UCSD-AML1 (cell line): ENCODE data around the gene FOXRED1.
A peak's percentile ranks its signal among the peaks of the same experiment; 100 is the strongest.
"Not testable (repeated sequence)": the region's sequence is repeated elsewhere in the genome, so short reads cannot be mapped to it uniquely, and the experiment has no call there.

Source experiments
- DNase-seq: peaks from one replicate; lab custom pipeline; 2025; ENCODE audit not compliant: unreplicated experiment; lab: John Stamatoyannopoulos, UW

FOXRED1 gene

DNA sequence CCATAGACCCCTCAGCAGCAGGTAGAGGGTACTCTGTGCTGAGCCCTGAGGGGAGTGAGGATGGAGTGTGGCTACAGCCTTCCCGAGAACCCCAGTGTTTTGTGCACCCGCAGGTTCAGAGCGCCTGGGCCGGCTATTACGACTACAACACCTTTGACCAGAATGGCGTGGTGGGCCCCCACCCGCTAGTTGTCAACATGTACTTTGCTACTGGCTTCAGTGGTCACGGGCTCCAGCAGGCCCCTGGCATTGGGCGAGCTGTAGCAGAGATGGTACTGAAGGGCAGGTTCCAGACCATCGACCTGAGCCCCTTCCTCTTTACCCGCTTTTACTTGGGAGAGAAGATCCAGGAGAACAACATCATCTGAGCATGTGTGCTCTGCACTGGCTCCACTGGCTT lies 8.4 kb downstream of the FOXRED1 start:
- DNase-seq, result no peak

DNA sequence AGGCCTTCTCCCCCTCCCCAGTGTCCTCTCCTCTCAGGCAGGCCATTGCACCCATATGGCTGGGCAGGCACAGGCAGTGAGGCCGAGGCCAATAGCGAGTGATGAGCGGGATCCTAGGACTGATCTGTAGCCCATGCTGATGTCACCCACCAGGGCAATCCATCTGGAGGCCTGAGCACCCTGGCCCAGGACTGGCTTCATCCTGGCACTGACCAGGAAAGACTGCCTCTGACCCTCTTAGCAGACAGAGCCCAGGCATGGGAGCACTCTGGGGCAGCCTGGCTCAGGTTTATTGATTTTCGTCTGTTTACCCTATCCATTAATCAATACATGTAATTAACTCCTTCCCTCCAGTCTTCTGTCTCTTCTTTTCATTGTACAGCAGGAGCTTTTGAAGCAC lies 8.8 kb downstream of the FOXRED1 start:
- no peak for DNase-seq

- DNase-seq, result no peak
These were observed 10.2 kb downstream of the FOXRED1 start for GRCh38 chr11:126279191-126279590.

GRCh38 chr11:126280595-126280994 lies 11.6 kb downstream of the FOXRED1 start:
- DNase-seq, result peak; percentile 69

DNA sequence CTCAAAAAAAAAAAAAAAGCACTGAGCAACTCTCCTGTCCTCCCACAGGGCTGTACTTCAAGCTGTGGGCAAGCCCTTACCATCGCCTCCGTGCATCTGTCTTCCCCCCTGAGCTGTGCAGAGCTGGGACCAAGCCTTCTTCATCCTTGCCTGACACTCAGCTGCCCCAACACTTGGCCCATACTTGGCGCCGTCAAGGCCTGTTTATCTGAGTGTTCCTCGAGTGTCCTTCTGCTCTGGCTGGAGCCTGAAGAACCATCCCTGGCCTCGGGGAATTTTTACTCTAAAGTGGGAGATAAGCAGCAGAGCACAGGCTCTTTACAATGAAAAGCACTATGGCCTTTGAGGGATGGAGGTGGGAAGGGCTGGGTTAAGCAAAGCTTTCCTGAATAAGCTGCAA lies 12.3 kb downstream of the FOXRED1 start:
- DNase-seq, result no peak

DNA sequence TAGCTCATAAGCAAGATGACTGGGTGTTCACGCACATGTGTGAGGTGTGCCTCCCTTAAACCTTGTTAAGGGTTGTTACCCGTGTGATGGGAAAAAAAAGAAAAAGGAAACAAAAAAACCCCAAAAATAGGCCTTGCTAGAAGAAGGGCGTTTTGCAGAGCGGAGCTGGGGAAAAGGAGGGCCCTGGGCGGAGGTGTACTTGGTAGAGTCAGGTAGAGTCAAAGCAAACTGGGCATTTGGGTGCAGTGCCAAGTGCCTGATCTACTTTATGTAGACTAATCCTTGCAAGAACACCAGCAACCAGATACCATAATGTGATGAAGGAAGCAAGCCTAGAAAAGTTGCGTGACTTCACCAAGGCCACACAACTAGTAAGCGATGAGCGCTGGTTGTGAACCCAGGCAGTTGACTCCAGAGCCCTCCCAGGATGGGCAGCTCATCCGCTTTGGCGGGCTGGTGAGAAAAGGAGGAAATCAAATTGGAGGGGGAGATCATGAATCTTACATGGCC lies 12.8 kb downstream of the FOXRED1 start:
- no peak for DNase-seq

GRCh38 chr11:126282361-126282735 lies 13.4 kb downstream of the FOXRED1 start:
- DNase-seq, result peak; percentile 47

DNA sequence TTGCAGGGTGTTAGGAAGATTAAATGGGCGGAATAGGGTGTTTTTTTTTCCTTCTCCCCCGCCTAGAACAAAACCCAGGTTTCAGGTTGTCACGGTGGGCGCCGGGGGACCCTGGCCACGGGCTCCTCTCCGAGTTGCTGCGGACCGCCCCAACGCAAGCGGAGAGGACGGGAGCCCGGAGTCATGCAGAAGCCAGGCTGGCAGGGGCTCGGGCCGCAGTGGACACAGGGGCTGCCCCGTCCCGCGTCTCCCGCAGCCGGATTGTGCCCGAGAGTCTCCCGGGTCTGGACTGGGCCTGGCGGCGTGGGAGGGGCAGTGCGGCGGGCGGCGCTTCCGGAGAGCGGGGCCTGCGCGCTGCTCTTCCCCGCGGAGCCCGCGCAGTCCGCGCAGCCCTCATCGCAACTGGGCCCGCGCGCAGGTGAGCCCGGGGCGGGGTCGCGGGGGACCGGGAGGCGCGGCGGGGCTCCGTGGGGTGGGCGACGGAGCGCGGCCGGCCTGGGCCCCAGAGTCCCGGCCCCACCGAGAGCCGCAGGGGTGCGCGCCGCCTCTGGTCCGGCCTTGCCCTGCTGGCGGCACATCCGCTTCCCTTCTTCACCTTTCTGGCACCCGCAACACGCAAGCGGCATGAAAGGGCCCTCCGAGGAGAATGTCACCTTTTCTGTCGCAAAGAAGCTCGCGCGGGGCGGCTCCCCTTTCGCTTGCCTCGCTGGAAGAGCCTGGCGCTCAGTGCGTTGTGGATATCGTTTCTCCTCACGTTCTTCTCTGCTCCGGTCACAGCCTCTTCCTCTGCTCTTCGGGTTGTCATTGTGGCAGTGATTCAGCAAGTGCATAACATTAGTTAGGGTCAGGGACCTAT lies 14.0 kb downstream of the FOXRED1 start, which contains the start of gene TIRAP:
Gene TIRAP (plus strand): TSS at position 358 of the 856 bp plus-strand sequence. CDS start 7,802 bp downstream, outside the sequence.
- DNase-seq, result peak; percentile 62

DNA sequence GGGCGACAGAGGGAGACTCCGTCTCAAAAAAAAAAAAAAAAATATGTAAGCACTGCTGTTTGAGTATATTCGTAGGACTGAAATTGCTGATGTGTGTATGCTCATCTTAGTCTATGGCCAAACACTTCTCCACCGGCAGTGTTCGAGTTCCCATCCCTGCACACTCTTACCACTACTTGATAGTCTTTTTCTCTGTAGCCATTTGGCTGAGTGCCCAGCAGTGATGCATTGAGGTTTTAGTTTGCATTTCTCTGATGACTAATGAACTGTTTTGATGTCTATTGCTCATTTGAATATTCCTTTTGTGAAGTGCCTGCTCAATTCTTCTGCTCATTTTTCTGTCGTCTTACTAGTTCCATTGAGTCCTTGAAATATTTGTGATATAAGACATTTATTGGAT lies 15.9 kb downstream of the FOXRED1 start:
- no peak for DNase-seq

DNA sequence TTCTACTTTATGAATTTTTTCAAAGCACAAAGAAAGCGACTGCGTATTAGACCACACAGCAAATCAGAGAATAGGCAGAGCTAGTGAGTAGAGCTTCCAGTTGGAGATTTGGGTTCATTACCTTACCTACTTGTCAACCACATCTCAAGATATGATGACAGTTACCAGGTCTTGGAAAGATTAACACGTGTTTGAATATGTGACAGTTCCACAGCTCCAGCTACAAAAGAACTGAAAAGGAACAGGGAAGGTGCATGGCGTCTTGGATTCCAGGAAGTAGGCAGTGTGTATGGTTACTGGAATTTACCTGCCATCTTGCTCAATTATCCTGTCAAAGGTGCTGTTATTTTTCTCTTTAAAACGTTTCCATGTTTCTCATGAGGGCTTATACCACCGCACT lies 19.3 kb downstream of the FOXRED1 start:
- DNase-seq, result no peak

GRCh38 chr11:126290887-126291286 lies 21.9 kb downstream of the FOXRED1 start:
- DNase-seq, result no peak

- DNase-seq, result no peak
These were observed 24.8 kb downstream of the FOXRED1 start for GRCh38 chr11:126293726-126294125.

GRCh38 chr11:126297004-126297403 lies 28.1 kb downstream of the FOXRED1 start:
- DNase-seq, result no peak

- DNase-seq, result peak; percentile 92
These were observed 34.9 kb downstream of the FOXRED1 start, which contains the start of gene DCPS for GRCh38 chr11:126303623-126304456. Gene DCPS (plus strand): TSS chr11:126304060. CDS start chr11:126304081, 21 bp downstream.

GRCh38 chr11:126304457-126305075 lies 35.6 kb downstream of the FOXRED1 start:
- DNase-seq, result no peak

DNA sequence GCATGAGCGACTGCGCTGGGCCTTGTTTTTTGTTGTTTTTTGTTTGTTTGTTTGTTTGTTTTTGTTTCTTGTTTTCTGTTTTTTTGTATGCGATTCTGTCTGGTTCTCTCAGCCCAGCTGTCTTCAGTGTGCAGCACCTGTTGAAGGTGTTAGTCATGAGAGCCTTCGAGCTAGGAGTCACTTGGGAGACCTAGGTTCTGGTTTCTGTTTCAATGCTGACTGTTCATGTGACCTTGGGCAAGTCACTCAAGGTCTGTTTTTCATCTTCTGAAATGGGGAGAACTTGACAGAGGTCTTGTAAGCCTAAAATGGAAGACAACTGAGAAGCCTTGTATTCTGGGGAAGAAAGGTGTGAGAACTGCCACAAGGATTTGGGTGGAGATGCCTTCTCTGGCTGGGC lies 36.7 kb downstream of the FOXRED1 start:
- DNase-seq, result no peak

DNA sequence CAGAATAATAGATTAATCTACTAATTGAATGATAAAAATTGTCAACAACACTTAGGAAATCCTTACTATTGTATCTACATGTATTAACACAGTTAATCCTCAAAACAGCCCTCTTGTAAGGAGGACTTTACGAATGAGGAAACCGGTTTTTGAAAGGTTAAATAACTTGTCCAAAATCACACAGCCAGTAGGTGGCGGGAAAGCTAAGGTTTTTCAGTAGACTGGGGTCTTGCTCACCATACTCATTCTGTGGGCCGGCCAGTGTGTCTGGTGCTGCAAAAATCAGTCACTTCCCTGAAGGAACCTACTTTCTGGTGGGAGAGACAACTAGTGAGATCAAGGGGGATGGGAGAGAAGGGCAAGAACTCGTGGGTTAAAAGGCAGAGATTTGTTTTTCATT lies 38.8 kb downstream of the FOXRED1 start:
- DNase-seq, result peak; percentile 32

DNA sequence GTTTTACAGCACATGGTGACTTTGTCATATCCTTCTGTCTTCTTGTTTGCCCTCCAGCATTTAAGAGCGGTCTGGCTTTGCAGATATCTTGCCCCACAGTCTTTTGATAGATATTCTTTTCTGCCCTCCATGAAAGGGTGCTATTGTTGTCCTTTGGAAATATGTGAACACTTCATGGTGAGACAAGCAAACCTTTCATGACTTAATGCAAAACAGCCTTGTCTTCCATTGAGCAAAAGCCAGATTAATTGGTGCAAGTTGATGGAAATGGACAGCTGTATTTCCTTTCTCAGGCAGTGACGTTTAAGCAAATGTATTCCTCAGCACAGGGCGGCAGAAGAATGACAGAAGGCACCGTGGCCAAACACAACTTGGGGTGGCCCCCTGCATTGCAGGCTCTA lies 39.3 kb downstream of the FOXRED1 start:
- no peak for DNase-seq

DNA sequence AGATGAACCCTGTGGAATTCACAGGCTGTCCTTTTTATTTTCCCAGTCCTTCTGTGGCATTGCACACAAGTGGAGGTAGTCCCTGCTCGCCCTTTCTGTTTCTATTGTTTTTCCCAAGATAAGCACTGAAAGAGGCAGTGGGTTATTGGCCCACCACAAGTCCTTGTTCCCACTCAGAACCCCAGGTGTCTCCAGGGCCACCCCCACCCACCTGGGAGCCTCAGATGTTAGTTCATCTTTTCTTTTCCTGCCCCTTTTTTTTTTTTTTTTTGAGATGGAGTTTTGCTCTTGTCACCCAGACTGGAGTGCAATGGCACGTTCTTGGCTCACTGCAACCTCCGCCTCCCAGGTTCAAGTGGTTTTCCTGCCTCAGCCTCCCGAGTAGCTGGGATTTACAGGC lies 39.8 kb downstream of the FOXRED1 start:
- not testable (repeated sequence) for DNase-seq

DNA sequence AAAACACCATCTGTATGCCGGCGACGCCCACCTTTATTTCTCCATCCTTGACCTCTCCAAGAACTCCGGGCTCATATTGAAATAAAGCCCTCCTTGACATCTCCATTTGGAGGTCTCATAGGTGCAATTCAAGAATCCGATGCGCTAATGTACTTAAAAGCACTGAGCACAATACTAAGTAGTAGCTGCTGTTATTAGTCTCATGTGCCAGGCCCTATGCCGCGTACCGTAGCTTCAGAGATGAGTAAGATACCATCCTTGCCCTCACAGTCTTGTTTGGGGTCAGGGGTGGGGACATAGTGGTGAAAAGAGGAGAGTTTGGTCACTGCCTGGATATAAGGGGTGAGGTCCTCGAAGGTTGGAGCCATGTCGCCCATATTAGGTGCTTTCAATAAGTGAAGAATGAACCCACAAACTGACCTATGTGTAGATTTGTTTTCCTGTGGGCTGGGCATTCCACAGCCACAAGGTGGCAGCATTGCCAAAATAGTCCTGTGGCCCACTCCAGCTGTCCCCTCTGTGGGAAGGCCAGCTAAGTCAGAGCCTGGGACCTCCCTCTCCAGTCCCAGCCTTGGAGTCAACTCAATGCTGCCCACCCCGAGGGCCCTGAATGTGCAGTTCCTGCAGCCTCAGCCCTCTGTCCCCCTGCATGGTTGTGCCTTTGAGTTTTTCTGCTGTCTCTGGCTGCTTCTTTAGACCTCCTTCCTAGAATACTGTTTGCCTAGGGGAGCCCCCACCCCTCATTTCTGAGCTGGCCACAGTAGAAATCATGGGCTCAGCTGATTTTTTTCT lies 41.4 kb downstream of the FOXRED1 start:
- peak; percentile 77 for DNase-seq

GRCh38 chr11:126310992-126311310 lies 42.0 kb downstream of the FOXRED1 start:
- DNase-seq, result no peak
